ENCODE data around the gene ATAD1. TPM values are rescaled to one million over a fixed set of nuclear protein-coding genes. Genes with fewer than 3 reads are reported as not detected.

Gene ATAD1
- total RNA-seq, 4 donors from 2014 or later: 27.2 to 36.3 (median 32.2) TPM

DNA sequence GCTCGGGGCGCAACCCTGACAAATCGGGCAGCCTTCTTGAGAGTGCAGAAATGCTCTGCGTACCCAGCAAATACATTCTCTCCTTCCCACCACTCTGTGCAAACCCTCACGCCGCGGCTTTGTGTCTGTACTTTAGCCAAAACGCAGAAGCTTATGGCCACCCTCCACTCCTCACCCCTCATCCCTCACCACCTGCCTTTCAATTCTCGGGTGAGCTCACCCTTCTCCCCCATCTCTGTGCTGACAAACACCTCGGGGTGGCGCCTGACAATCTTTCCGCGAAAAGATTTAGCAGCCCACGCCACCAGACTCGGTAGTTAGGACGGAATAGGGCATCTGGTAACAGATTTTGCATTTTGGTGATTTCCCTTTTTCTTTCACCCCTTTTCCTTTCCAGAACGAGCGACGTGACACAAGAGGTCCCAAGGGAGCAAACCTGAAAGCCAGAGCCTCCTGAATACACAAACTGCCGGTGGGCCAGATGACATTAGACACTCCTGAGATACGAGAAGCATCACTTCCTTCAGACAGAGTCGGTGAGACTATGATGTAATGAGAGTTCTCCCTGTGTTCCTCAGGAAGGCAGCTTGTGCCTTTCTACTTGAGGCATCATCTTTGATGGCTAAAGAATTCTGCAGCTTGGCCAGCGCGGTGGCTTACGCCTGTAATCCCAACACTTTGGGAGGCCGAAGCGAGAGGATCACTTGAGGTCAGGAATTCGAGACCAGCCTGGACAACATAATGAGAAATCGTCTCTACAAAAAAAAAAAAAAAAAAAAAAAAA lies 671 bp upstream of the ATAD1 start:
- H3K4me1 ChIP-seq: peaks cover 0 to 29% (median 2%) of the 10 kb centered on the region in 4 donors
- no peaks in the 10 kb centered on the region for H3K27me3 ChIP-seq
- peak overlapping the region; percentile 66 to 87 (median 71) for H3K4me3 ChIP-seq

DNA sequence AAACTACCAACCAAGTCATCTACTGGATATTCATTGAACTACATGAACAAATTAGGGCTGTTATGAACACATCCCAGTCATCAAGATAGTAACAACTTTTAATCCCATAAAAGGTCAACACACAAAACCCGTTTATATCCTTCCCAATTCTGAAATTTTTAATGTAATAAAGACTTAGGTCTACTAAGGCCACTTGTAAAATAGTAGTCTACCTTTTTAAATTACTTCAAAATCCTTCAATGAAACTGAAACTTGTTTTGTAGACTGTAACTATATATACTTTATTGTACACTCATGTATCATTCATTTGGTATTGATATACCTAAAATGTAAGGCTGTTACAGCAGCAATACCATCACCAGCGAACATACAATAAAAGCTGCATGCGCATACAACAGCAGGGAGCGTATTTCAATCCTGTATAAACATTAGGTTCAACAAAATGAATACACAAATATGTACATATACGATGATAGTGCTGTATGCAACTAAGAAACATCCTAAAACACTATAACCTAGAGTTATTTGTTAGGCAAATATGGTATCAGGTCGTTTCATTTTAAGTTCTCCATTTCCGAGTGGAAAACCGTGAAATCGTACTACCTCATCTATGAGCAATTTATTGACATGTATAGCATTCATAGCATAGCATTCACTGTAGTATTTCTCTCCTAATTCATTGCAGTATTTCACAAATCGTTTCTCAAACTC lies 973 bp downstream of the ATAD1 start:
- no peak for DNase-seq
- Histone ChIP-seq H3K9me3 (no peaks in the 10 kb centered on the region), H3K36me3 (peaks cover 0 to 6% (median 0%) of the 10 kb centered on the region in 3 donors), H3K4me1 (peaks cover 0 to 29% (median 2%) of the 10 kb centered on the region in 4 donors), H3K27ac (peak overlapping the region; percentile 86 to 90 (median 88)), H3K27me3 (no peaks in the 10 kb centered on the region), H3K4me3 (peak overlapping the region; percentile 66 to 87 (median 71))
- TF ChIP-seq, protein P1, sequence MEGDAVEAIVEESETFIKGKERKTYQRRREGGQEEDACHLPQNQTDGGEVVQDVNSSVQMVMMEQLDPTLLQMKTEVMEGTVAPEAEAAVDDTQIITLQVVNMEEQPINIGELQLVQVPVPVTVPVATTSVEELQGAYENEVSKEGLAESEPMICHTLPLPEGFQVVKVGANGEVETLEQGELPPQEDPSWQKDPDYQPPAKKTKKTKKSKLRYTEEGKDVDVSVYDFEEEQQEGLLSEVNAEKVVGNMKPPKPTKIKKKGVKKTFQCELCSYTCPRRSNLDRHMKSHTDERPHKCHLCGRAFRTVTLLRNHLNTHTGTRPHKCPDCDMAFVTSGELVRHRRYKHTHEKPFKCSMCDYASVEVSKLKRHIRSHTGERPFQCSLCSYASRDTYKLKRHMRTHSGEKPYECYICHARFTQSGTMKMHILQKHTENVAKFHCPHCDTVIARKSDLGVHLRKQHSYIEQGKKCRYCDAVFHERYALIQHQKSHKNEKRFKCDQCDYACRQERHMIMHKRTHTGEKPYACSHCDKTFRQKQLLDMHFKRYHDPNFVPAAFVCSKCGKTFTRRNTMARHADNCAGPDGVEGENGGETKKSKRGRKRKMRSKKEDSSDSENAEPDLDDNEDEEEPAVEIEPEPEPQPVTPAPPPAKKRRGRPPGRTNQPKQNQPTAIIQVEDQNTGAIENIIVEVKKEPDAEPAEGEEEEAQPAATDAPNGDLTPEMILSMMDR (IDR thresholded peaks at IDR 0.05): peak in 3 of 6 experiments; percentile 1 to 23 (median 22)
- TF ChIP-seq POLR2A (IDR thresholded peaks at IDR 0.05): no peak

More for the DNA sequence above, 671 bp upstream of the ATAD1 start:
- no peaks in the 10 kb centered on the region for H3K36me3 ChIP-seq
- H3K27ac ChIP-seq: peak overlapping the region; percentile 86 to 90 (median 88)
- TF ChIP-seq, protein P1 (IDR thresholded peaks at IDR 0.05): peak in 2 of 6 experiments; percentile 7 to 10
- no peak for TF ChIP-seq POLR2A (IDR thresholded peaks at IDR 0.05)
- no peaks in the 10 kb centered on the region for H3K9me3 ChIP-seq
- DNase-seq: peak in 2 of 3 donors; percentile 60 to 76

DNA sequence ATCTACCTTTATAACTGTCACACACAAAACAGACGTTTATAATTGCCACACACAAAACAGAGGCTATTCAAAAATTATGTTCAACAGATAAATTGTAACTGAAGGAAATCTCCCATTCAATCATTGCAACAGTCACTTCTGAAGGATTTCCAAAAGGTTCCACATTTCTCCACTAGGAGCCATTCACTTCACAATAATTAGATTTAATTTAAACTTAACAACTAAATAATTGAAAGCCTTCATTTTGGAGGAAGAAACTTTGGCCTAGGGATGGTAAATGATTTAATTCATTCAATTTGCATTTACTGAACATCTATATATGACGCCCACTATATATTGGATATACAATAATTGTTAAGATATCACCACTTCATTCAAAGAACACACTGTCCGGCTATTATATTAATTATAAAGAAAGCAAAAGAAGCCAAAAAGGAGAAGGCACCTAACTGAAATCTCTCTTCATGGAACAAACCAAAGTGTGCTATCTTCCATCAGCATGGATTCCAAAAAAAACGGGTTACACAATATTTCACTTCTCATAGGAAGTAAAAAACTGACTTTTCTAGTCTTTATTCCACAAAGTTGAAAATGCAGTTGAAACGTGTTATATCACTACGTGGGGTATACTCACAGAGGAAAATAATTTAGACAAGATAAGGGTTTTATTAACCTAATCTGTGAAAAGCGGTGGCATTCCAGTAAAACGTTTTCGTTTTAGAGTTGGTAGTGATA lies 1.7 kb downstream of the ATAD1 start:
- Histone ChIP-seq H3K4me3 (peak overlapping the region in 2 of 4 donors; percentile 70 to 87), H3K4me1 (peaks cover 0 to 29% (median 2%) of the 10 kb centered on the region in 4 donors), H3K36me3 (peaks cover 0 to 6% (median 0%) of the 10 kb centered on the region in 3 donors), H3K27me3 (no peaks in the 10 kb centered on the region), H3K9me3 (no peaks in the 10 kb centered on the region), H3K27ac (no peak overlapping the region)
- TF ChIP-seq, protein P1 (IDR thresholded peaks at IDR 0.05): peak in 3 of 6 experiments; percentile 3 to 24 (median 17)
- no peak for TF ChIP-seq POLR2A (IDR thresholded peaks at IDR 0.05)
- no peak for DNase-seq

DNA sequence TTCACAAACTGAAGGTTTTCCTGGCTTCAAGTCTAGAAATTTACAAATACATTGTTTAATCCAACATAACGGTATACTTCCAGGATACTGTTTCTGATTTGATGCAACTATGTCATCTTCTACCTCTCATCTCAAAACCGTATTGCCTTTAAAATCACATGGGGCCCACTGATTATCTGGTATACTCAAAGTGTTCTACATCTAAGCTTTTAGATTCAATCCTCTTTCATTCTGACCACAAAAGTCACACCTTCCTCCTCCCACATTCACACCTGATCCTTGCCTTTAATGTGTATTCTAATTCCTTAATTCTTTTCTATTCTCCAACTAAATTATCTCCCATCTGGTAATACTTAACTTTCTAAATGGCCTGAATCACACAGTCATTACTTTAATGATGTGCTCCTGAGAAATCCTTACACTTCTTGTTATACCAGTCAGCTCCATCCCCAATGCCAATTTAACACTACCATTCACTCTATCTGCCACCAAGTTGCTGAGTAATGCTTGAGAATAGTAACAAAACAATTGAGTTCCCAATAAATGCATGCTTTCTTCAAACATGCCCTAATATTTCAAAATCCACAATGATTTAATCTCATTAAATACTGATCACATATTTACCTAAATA lies 13.0 kb downstream of the ATAD1 start:
- no peak for DNase-seq
- Histone ChIP-seq H3K4me3 (no peak overlapping the region), H3K9me3 (no peaks in the 10 kb centered on the region), H3K4me1 (no peaks in the 10 kb centered on the region), H3K36me3 (peaks cover 0 to 4% (median 0%) of the 10 kb centered on the region in 3 donors), H3K27ac (no peak overlapping the region), H3K27me3 (no peaks in the 10 kb centered on the region)
- no peak for TF ChIP-seq POLR2A (IDR thresholded peaks at IDR 0.05)
- TF ChIP-seq, protein P1 (IDR thresholded peaks at IDR 0.05): no peak

DNA sequence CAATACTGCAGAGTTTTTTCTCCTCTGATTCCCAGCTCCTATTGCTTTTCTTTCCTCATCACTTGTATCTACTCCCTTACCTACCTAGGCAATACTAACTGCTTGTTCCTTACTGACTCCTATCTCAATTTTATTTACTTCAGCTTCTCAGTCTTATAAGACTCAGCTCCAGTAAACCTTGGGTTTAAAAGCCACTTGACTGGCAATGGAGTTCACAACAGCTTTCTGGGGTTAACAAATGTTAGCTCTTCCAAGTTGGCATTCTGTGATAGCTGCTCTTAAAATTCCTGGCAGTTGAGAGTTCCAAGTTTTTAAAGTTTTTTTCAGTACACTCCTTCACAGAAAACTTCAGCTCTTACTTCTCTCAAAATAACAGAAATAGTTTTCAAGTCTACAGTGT lies 14.2 kb downstream of the ATAD1 start:
- no peak for DNase-seq
- Histone ChIP-seq H3K36me3 (peaks cover 0 to 4% (median 0%) of the 10 kb centered on the region in 3 donors), H3K27me3 (no peaks in the 10 kb centered on the region), H3K4me1 (no peaks in the 10 kb centered on the region), H3K9me3 (no peaks in the 10 kb centered on the region), H3K4me3 (no peak overlapping the region), H3K27ac (no peak overlapping the region)
- TF ChIP-seq, protein P1 (IDR thresholded peaks at IDR 0.05): no peak
- no peak for TF ChIP-seq POLR2A (IDR thresholded peaks at IDR 0.05)

Data from Peyer's patch (tissue), 4 donors.